ENCODE measurements around the gene CELA3A.
"Not testable (repeated sequence)": the region's sequence is repeated elsewhere in the genome, so short reads cannot be mapped to it uniquely, and the experiment has no call there.

- TF ChIP-seq CTCF (conservative IDR thresholded peaks at IDR 0.05; ENCODE audit: low read length); EZH2phosphoT487 (IDR thresholded peaks at IDR 0.05; ENCODE audit: borderline replicate concordance): not testable (repeated sequence)
Observed at GRCh38 chr1:21999645-22000044, 1.8 kb upstream of the CELA3A start.

Measured in Loucy (cell line).